Measurements from ENCODE around the gene NUCB1. TPM values are rescaled to one million over a fixed set of nuclear protein-coding genes. Genes with fewer than 3 reads are reported as not detected.

Gene NUCB1
- total RNA-seq, 2 experiments from 2014 or later: 73.7 to 77.0 TPM

DNA sequence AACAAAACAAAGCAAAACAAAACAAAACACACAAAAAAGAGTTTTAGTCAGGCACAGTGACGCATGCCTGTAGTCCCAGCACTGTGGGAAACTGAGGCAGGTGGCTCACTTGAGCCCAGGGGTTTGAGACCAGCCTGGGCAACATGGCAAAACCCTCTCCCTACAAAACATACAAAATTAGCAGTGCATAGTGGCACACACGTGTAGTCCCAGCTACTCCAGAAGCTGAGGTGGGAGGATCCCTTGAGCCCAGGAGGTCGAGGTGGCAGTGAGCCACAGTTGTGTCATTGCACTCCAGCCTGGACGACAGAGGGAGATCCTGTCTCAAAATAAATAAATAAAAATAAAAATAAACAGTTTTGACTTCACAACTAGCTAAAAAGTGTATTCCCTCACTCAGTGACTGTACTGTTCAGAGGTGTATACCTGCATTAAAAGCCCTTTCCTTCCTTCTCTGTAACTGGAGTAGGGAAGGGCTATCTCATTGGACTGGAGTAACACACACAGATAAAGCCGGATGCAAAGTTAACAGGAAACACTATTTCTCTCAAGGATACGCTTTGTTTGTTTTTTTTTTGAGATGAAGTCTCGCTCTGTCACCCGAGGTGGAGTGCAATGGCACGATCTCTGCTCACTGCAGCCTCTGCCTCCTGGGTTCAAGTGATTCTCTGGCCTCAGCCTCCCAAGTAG, 50.9 kb downstream of the NUCB1 start:
- TF ChIP-seq, protein P1, sequence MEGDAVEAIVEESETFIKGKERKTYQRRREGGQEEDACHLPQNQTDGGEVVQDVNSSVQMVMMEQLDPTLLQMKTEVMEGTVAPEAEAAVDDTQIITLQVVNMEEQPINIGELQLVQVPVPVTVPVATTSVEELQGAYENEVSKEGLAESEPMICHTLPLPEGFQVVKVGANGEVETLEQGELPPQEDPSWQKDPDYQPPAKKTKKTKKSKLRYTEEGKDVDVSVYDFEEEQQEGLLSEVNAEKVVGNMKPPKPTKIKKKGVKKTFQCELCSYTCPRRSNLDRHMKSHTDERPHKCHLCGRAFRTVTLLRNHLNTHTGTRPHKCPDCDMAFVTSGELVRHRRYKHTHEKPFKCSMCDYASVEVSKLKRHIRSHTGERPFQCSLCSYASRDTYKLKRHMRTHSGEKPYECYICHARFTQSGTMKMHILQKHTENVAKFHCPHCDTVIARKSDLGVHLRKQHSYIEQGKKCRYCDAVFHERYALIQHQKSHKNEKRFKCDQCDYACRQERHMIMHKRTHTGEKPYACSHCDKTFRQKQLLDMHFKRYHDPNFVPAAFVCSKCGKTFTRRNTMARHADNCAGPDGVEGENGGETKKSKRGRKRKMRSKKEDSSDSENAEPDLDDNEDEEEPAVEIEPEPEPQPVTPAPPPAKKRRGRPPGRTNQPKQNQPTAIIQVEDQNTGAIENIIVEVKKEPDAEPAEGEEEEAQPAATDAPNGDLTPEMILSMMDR (IDR thresholded peaks at IDR 0.05): no peak
- Histone ChIP-seq H3K4me1 (ENCODE audit: insufficient read depth, low read length) (peaks cover 16% of the 10 kb centered on the region), H3K27me3 (ENCODE audit: control insufficient read depth in 1 of 2, insufficient read depth in 2 of 2, low read length in 2 of 2) (no peaks in the 10 kb centered on the region), H3K36me3 (ENCODE audit: insufficient read depth, low read length) (no peaks in the 10 kb centered on the region), H3K9me3 (ENCODE audit: control insufficient read depth in 1 of 2, insufficient read depth in 1 of 2, low read length in 2 of 2) (peaks cover 0 to 16% of the 10 kb centered on the region in 2 experiments), H3K4me3 (ENCODE audit: low read length) (no peak overlapping the region), H3K27ac (ENCODE audit: low read depth in 1 of 2, low read length in 2 of 2) (no peak overlapping the region)
- ChIA-PET POLR2A (interaction anchor here (1.0 kb wide), 1 partner anchor 15 kb away, joined by 3 read pairs; the partner anchor contains the start of gene FTL), CTCF (no interaction called here)
- H3K27ac Mint-ChIP-seq: no peak overlapping the region
- no peaks in the 10 kb centered on the region for H3K27me3 Mint-ChIP-seq
- DNase-seq (no peak), ATAC-seq (ENCODE audit: poor library complexity) (no peak)
- peaks cover 14% of the 10 kb centered on the region for H3K4me1 Mint-ChIP-seq (ENCODE audit: low read depth)
- no peaks in the 10 kb centered on the region for H3K9me3 Mint-ChIP-seq
- no peak overlapping the region for H3K4me3 Mint-ChIP-seq
- intact Hi-C loops (cut with DNase I, micrococcal nuclease): no loop called here
- H3K36me3 Mint-ChIP-seq (ENCODE audit: low read depth): no peaks in the 10 kb centered on the region

DNA sequence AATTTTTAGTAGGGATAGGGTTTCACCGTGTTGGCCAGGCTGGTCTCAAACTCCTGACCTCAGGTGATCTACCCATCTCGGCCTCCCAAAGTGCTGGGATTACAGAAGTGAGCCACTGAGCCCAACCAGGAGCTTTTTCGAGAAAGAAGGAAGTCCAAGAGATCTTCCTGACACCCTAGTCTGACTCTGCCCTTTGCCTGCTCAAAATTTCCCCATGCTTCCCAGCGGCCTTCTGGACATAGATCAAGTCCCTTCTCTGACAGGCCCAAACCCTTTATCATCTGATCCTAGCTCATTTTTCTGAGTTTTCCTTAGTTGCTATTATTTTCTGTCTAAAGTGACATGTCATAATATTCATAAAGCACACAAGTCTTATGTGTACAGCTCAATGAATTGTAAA, 53.0 kb downstream of the NUCB1 start:
- ATAC-seq (ENCODE audit: poor library complexity) (no peak), DNase-seq (no peak)
- no peak overlapping the region for H3K27ac Mint-ChIP-seq
- CTCF ChIA-PET: interaction anchor here (0.7 to 2.2 kb wide), 3 partner anchors 18 to 164 kb away, joined by 3 to 9 read pairs (median 4); partner anchors contain the start of genes GYS1 and RUVBL2
- Histone ChIP-seq H3K27me3 (ENCODE audit: control insufficient read depth in 1 of 2, insufficient read depth in 2 of 2, low read length in 2 of 2) (no peaks in the 10 kb centered on the region), H3K36me3 (ENCODE audit: insufficient read depth, low read length) (no peaks in the 10 kb centered on the region), H3K4me1 (ENCODE audit: insufficient read depth, low read length) (peaks cover 20% of the 10 kb centered on the region), H3K9me3 (ENCODE audit: control insufficient read depth in 1 of 2, insufficient read depth in 1 of 2, low read length in 2 of 2) (no peaks in the 10 kb centered on the region), H3K27ac (ENCODE audit: low read depth in 1 of 2, low read length in 2 of 2) (no peak overlapping the region), H3K4me3 (ENCODE audit: low read length) (no peak overlapping the region)
- TF ChIP-seq, protein P1 (IDR thresholded peaks at IDR 0.05): no peak
- intact Hi-C loops (cut with DNase I, micrococcal nuclease): no loop called here
- POLR2A ChIA-PET: interaction anchor here (1.0 to 3.3 kb wide), 3 partner anchors 9 to 15 kb away, joined by 3 to 38 read pairs (median 4); partner anchors contain the start of gene FTL
- peak overlapping the region; percentile 69 for H3K4me3 Mint-ChIP-seq
- H3K4me1 Mint-ChIP-seq (ENCODE audit: low read depth): peaks cover 31% of the 10 kb centered on the region
- no peaks in the 10 kb centered on the region for H3K9me3 Mint-ChIP-seq
- no peaks in the 10 kb centered on the region for H3K27me3 Mint-ChIP-seq
- H3K36me3 Mint-ChIP-seq (ENCODE audit: low read depth): peaks cover 12% of the 10 kb centered on the region

DNA sequence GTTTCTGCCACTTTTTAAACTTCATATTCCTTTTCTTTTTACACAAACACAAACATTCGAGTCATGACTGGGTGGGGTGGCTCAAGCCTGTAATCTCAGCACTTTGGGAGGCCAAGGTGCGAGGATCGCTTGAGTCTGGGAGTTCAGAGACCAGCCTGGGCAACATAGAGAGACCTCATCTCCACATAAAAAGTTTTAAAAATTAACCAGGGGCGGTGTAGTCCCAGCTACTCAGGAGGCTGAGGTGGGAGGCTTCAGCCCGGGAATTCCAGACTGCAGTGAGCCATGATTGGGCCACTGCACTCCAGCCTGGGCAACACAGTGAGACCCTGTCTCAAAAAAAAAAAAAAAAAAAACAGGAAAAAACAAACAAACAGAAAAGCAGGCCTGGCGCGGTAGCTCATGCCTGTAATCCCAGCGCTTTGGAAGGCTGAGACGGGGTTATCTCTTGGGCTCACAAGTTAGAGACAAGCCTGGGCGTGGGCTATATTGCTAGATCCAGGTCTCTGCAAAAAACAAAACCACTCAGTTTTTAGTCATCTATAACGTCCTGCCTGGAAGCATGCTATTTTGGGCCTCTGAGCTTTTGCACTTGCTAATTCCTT, 54.0 kb downstream of the NUCB1 start:
- H3K9me3 Mint-ChIP-seq: no peaks in the 10 kb centered on the region
- DNase-seq (no peak), ATAC-seq (ENCODE audit: poor library complexity) (peak; percentile 5)
- Histone ChIP-seq H3K9me3 (ENCODE audit: control insufficient read depth in 1 of 2, insufficient read depth in 1 of 2, low read length in 2 of 2) (no peaks in the 10 kb centered on the region), H3K36me3 (ENCODE audit: insufficient read depth, low read length) (no peaks in the 10 kb centered on the region), H3K27me3 (ENCODE audit: control insufficient read depth in 1 of 2, insufficient read depth in 2 of 2, low read length in 2 of 2) (no peaks in the 10 kb centered on the region), H3K4me1 (ENCODE audit: insufficient read depth, low read length) (peaks cover 20% of the 10 kb centered on the region), H3K27ac (ENCODE audit: low read depth in 1 of 2, low read length in 2 of 2) (peak overlapping the region in 1 of 2 donors; percentile 69), H3K4me3 (ENCODE audit: low read length) (peak overlapping the region; percentile 99)
- H3K4me1 Mint-ChIP-seq (ENCODE audit: low read depth): peaks cover 31% of the 10 kb centered on the region
- H3K4me3 Mint-ChIP-seq: peak overlapping the region; percentile 90
- TF ChIP-seq, protein P1 (IDR thresholded peaks at IDR 0.05): no peak
- ChIA-PET POLR2A (interaction anchor here (0.6 to 3.3 kb wide), 8 partner anchors 11 to 254 kb away, joined by 3 to 38 read pairs (median 4); partner anchors contain the start of genes BCAT2, FTL, NUCB1 and PPP1R15A), CTCF (interaction anchor here (2.2 kb wide), 1 partner anchor 39 kb away, joined by 9 read pairs; the partner anchor contains the start of genes GYS1 and RUVBL2)
- H3K27ac Mint-ChIP-seq: peak overlapping the region; percentile 16
- H3K36me3 Mint-ChIP-seq (ENCODE audit: low read depth): peaks cover 12% of the 10 kb centered on the region
- intact Hi-C loops (cut with DNase I, micrococcal nuclease): no loop called here
- H3K27me3 Mint-ChIP-seq: no peaks in the 10 kb centered on the region

Measured in CD4-positive, alpha-beta T cell (primary cell).